ENCODE results near the gene OR6C68.
"Not testable (repeated sequence)": the region's sequence is repeated elsewhere in the genome, so short reads cannot be mapped to it uniquely, and the experiment has no call there.

The OR6C68 gene

DNA sequence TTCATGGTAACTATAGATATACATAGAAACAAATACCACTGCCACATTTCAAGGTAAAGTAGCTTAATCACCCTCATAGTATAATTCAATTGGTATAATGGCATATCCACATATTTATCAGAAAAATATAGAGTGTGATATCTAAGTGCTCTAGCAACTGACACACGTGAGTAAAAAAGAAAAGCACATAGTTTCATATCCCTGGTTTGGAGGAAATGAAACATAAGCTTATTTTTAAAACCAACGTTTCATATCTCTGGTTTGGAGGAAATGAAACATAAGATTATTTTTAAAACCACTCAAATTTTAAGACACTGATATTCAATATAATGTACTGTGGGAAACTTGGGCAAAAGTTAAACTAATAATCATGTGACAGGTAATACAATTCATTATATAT, 24.3 kb upstream of the OR6C68 start:
- Histone ChIP-seq H3K27me3 (replicated peaks) (no peaks in the 10 kb centered on the region), H3K27ac (no peak overlapping the region), H3K36me3 (replicated peaks) (no peaks in the 10 kb centered on the region), H3K4me3 (ENCODE audit: low read depth, low read length) (no peak overlapping the region)
- DNase-seq, result no peak
- in situ Hi-C loops (cut with HindIII; ENCODE audit: low pct_ligation_motif_present, low sequenced_read_pairs), result no loop called here
- TF ChIP-seq, protein P1, sequence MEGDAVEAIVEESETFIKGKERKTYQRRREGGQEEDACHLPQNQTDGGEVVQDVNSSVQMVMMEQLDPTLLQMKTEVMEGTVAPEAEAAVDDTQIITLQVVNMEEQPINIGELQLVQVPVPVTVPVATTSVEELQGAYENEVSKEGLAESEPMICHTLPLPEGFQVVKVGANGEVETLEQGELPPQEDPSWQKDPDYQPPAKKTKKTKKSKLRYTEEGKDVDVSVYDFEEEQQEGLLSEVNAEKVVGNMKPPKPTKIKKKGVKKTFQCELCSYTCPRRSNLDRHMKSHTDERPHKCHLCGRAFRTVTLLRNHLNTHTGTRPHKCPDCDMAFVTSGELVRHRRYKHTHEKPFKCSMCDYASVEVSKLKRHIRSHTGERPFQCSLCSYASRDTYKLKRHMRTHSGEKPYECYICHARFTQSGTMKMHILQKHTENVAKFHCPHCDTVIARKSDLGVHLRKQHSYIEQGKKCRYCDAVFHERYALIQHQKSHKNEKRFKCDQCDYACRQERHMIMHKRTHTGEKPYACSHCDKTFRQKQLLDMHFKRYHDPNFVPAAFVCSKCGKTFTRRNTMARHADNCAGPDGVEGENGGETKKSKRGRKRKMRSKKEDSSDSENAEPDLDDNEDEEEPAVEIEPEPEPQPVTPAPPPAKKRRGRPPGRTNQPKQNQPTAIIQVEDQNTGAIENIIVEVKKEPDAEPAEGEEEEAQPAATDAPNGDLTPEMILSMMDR (IDR thresholded peaks at IDR 0.05; ENCODE audit: low read depth, low read length, missing control alignments), result no peak

DNA sequence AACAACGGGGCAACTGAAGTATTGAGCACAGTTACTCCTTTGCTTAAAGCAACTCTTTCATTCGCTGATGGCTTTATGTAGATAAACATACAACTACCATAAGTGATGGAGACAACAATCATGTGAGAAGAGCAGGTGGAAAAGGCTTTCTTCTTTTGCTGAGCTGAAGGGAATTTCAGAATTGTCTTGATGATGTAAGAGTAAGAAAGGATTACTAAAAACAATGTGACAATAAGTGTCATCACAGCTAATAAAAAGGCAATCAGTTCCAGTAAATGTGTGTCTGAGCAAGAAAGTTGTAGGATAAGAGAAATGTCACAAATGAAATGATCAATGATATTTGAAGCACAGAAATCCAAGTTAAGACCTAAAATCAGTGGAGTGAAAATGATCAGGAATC, 22.9 kb upstream of the OR6C68 start:
- no peaks in the 10 kb centered on the region for H3K36me3 ChIP-seq (replicated peaks)
- no peak overlapping the region for H3K4me3 ChIP-seq (ENCODE audit: low read depth, low read length)
- H3K27me3 ChIP-seq (replicated peaks), result no peaks in the 10 kb centered on the region
- in situ Hi-C loops (cut with HindIII; ENCODE audit: low pct_ligation_motif_present, low sequenced_read_pairs), result no loop called here
- no peak for DNase-seq
- TF ChIP-seq, protein P1 (IDR thresholded peaks at IDR 0.05; ENCODE audit: low read depth, low read length, missing control alignments), result no peak
- no peak overlapping the region for H3K27ac ChIP-seq

DNA sequence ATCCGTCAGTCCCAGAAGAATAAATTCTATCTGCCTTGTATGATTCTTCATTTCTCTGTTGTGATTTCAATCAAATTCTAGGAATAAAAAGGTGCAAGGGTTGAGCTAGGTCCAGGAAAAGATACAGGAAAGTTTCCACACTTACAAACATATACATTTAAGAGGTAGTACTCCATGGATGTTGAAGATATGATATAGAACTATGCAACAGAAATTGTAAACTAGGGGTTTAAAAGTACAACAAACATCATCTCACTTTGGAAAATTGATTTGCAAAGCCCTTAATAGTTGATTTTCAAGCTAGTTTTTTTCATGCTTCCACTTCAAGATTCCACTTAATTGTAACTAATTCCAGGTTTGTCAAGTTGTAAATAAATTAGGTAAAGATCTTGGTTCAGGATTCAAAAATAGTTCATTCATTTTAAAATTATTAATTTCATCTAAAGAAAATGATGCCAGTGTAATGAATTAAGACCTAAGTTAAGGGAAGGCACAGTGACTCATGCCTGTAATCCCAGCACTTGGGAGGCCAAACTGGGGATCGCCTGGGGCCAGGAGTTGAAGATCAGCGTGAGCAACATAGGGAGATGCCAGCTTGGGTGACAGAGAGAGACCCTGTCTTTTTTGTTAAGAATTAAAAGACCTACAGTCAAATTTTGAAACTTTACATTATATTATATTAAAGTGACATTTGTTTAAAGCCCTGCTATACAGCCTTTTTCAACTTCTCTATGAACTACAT, 21.9 kb upstream of the OR6C68 start, which contains the start of gene OR6C70:
TSS of gene OR6C70 (minus strand) at position 51 of the 742 bp plus-strand sequence. CDS start at position 51, 0 bp downstream.
- no peaks in the 10 kb centered on the region for H3K27me3 ChIP-seq (replicated peaks)
- TF ChIP-seq, protein P1 (IDR thresholded peaks at IDR 0.05; ENCODE audit: low read depth, low read length, missing control alignments), result no peak
- H3K36me3 ChIP-seq (replicated peaks), result no peaks in the 10 kb centered on the region
- in situ Hi-C loops (cut with HindIII; ENCODE audit: low pct_ligation_motif_present, low sequenced_read_pairs), result no loop called here
- no peak within 1 kb of the TSS for H3K27ac ChIP-seq
- no peak within 1 kb of the TSS for H3K4me3 ChIP-seq (ENCODE audit: low read depth, low read length)
- DNase-seq, result no peak

DNA sequence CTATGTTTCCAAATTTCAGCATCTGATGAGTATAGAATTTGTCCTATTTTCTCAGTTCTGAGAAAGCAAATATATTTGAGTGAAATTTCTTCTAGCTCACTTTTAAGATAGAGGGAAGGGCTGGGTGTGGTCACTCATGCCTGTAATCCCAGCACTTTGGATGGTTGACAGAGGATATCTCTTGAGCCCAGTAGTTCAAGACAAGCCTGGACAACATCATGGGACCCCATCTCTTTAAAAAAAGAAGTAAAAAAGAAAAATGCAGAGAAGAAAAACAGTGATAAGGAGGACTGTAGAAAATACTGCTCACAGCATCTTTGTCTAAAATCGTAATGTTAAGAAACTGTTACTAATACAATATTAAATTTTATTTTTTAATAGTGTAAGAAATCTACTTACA, 19.9 kb upstream of the OR6C68 start:
- Histone ChIP-seq H3K36me3 (replicated peaks) (no peaks in the 10 kb centered on the region), H3K27me3 (replicated peaks) (no peaks in the 10 kb centered on the region), H3K4me3 (ENCODE audit: low read depth, low read length) (no peak overlapping the region), H3K27ac (no peak overlapping the region)
- DNase-seq, result no peak
- in situ Hi-C loops (cut with HindIII; ENCODE audit: low pct_ligation_motif_present, low sequenced_read_pairs), result no loop called here
- TF ChIP-seq, protein P1 (IDR thresholded peaks at IDR 0.05; ENCODE audit: low read depth, low read length, missing control alignments), result no peak

GRCh38 chr12:55479136-55479535, 13.0 kb upstream of the OR6C68 start:
- H3K27me3 ChIP-seq (replicated peaks); DNase-seq; H3K36me3 ChIP-seq (replicated peaks); H3K27ac ChIP-seq; in situ Hi-C loops (cut with HindIII; ENCODE audit: low pct_ligation_motif_present, low sequenced_read_pairs); H3K4me3 ChIP-seq (ENCODE audit: low read depth, low read length): not testable (repeated sequence)

GRCh38 chr12:55484284-55484683, 7.9 kb upstream of the OR6C68 start:
- DNase-seq; in situ Hi-C loops (cut with HindIII; ENCODE audit: low pct_ligation_motif_present, low sequenced_read_pairs); H3K27ac ChIP-seq; H3K36me3 ChIP-seq (replicated peaks); H3K4me3 ChIP-seq (ENCODE audit: low read depth, low read length); H3K27me3 ChIP-seq (replicated peaks): not testable (repeated sequence)

DNA sequence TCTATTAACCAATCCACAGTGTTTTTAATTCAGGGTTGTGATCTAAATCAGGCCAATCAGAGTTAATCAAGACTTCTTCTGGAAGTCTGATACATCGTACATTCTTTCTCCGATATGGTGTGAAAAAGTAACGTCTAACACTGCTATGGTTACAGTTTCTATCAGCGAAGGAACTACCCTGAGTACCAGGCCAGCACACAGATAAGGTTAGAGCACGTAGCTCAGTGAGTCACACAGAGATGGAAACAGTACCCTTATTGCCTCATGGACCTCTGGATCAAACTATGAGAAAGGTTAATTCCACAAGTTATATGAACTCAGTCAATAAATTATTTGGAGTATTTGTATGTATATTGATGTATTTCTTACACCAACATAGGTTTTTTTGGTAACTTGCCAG, 3.3 kb downstream of the OR6C68 start:
- in situ Hi-C loops (cut with HindIII; ENCODE audit: low pct_ligation_motif_present, low sequenced_read_pairs), result no loop called here
- no peaks in the 10 kb centered on the region for H3K27me3 ChIP-seq (replicated peaks)
- no peak overlapping the region for H3K27ac ChIP-seq
- no peak overlapping the region for H3K4me3 ChIP-seq (ENCODE audit: low read depth, low read length)
- DNase-seq, result no peak
- H3K36me3 ChIP-seq (replicated peaks), result no peaks in the 10 kb centered on the region
- TF ChIP-seq, protein P1 (IDR thresholded peaks at IDR 0.05; ENCODE audit: low read depth, low read length, missing control alignments), result no peak
